HG03521 (cell line): ENCODE results near the gene OR14K1.
"Not testable (repeated sequence)": the region's sequence is repeated elsewhere in the genome, so short reads cannot be mapped to it uniquely, and the experiment has no call there.

ENCODE experiments used
- ATAC-seq: cut with Tn5 transposase; IDR thresholded peaks from one replicate; pipeline ENCODE4 v1.9.1; 2021; ENCODE audit warnings: mild to moderate bottlenecking, moderate library complexity; ENCODE audit not compliant: unreplicated experiment

Gene OR14K1

GRCh38 chr1:247738315-247738714 is at the start of gene OR14K1:
Gene OR14K1, plus strand, starts transcription at chr1:247738615. Its CDS starts 0 bp downstream, at chr1:247738615.
- no peak for ATAC-seq

- ATAC-seq: no peak
Observed at GRCh38 chr1:247701338-247701737, 37.1 kb upstream of the OR14K1 start.

GRCh38 chr1:247710681-247711080 is 27.7 kb upstream of the OR14K1 start:
- ATAC-seq: not testable (repeated sequence)

- no peak for ATAC-seq
Observed at GRCh38 chr1:247713753-247714152, 24.7 kb upstream of the OR14K1 start.

GRCh38 chr1:247716546-247716945 is 21.9 kb upstream of the OR14K1 start, which contains the start of gene OR6F1:
Gene OR6F1, minus strand, starts transcription at chr1:247716646. Its CDS starts 3,891 bp downstream, at chr1:247712755.
- ATAC-seq: no peak

GRCh38 chr1:247721222-247721621 is 17.2 kb upstream of the OR14K1 start:
- no peak for ATAC-seq

GRCh38 chr1:247740721-247741120 is 2.3 kb downstream of the OR14K1 start:
- ATAC-seq: no peak

- ATAC-seq: no peak
Observed at GRCh38 chr1:247741756-247742155, 3.3 kb downstream of the OR14K1 start.

- not testable (repeated sequence) for ATAC-seq
Observed at GRCh38 chr1:247742215-247742760, 3.9 kb downstream of the OR14K1 start.

GRCh38 chr1:247746391-247746935 is 8.0 kb downstream of the OR14K1 start:
- ATAC-seq: no peak

GRCh38 chr1:247747616-247748015 is 9.2 kb downstream of the OR14K1 start:
- no peak for ATAC-seq

GRCh38 chr1:247748041-247748440 is 9.6 kb downstream of the OR14K1 start, which contains the start of gene OR14A2:
Gene OR14A2, minus strand, starts transcription at chr1:247748141.
- ATAC-seq: no peak

GRCh38 chr1:247749870-247750269 is 11.5 kb downstream of the OR14K1 start:
- ATAC-seq: no peak

GRCh38 chr1:247754311-247754710 is 15.9 kb downstream of the OR14K1 start:
- ATAC-seq: not testable (repeated sequence)

GRCh38 chr1:247760456-247760855 is 22.0 kb downstream of the OR14K1 start, which contains the start of gene OR1C1:
Gene OR1C1, minus strand, starts transcription at chr1:247760556. Its CDS starts 2,150 bp downstream, at chr1:247758406.
- no peak for ATAC-seq

GRCh38 chr1:247769603-247770002 is 31.2 kb downstream of the OR14K1 start:
- ATAC-seq: no peak
